ENCODE measurements around the gene NKX6-1.

The NKX6-1 gene

GRCh38 chr4:84503495-84504437, 4.7 kb upstream of the NKX6-1 start:
- POLR2A ChIA-PET = no interaction called here
- peak; percentile 70 for DNase-seq (ENCODE audit: extremely low spot score)
- CTCF ChIA-PET = interaction anchor here (0.6 to 0.7 kb wide), 2 partner anchors 11 to 28 kb away, joined by 3 read pairs; no protein-coding TSS in a partner anchor
- no peak for TF ChIP-seq ELF4 (IDR thresholded peaks at IDR 0.05)
- TF ChIP-seq LEF1 (IDR thresholded peaks at IDR 0.05; ENCODE audit: borderline replicate concordance) = no peak
- no peak for TF ChIP-seq SUZ12 (IDR thresholded peaks at IDR 0.05)
- no peak for TF ChIP-seq FOXM1 (IDR thresholded peaks at IDR 0.05; ENCODE audit: borderline replicate concordance)
- TF ChIP-seq, protein P1, sequence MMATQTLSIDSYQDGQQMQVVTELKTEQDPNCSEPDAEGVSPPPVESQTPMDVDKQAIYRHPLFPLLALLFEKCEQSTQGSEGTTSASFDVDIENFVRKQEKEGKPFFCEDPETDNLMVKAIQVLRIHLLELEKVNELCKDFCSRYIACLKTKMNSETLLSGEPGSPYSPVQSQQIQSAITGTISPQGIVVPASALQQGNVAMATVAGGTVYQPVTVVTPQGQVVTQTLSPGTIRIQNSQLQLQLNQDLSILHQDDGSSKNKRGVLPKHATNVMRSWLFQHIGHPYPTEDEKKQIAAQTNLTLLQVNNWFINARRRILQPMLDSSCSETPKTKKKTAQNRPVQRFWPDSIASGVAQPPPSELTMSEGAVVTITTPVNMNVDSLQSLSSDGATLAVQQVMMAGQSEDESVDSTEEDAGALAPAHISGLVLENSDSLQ (IDR thresholded peaks at IDR 0.05) = no peak
- no peak for TF ChIP-seq SP1 (IDR thresholded peaks at IDR 0.05)

DNA sequence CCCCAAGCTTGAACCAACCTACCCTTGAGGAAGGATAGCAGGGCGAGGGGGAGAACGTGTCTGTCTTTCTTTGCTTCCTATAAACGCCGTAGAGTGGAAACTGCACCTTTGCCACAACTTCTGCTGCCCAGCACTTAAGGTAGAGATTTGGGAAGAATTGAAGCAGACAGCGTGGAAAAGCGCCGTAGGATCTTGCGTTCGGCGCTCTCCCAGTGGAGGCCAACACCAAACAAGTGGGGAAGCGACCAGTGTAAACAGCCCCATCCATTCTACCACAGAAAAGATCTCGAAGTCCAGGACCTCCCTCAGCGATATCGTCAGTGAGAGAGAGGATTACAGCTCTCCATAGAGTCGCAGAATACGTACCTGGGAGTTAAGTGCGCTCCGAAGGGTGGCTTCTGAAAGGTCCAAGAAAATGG, 3.9 kb upstream of the NKX6-1 start:
- no peak for TF ChIP-seq SP1 (IDR thresholded peaks at IDR 0.05)
- TF ChIP-seq, protein P1 (IDR thresholded peaks at IDR 0.05) = no peak
- TF ChIP-seq ARNT (IDR thresholded peaks at IDR 0.05) = no peak
- no peak for TF ChIP-seq NFRKB (IDR thresholded peaks at IDR 0.05)
- no peak for TF ChIP-seq ZNF384 (IDR thresholded peaks at IDR 0.05)
- TF ChIP-seq FOXK2 (IDR thresholded peaks at IDR 0.05) = no peak
- no peak for TF ChIP-seq ELF4 (IDR thresholded peaks at IDR 0.05)
- no peak for TF ChIP-seq FOXM1 (IDR thresholded peaks at IDR 0.05; ENCODE audit: borderline replicate concordance)
- TF ChIP-seq SUZ12 (IDR thresholded peaks at IDR 0.05) = no peak
- TF ChIP-seq HDGF (IDR thresholded peaks at IDR 0.05; ENCODE audit: borderline replicate concordance) = no peak
- TF ChIP-seq BHLHE40 (IDR thresholded peaks at IDR 0.05; ENCODE audit: borderline replicate concordance) = no peak
- TF ChIP-seq TARDBP (IDR thresholded peaks at IDR 0.05) = no peak
- no peak for TF ChIP-seq FOXA1 (IDR thresholded peaks at IDR 0.05)
- TF ChIP-seq CTBP1 (IDR thresholded peaks at IDR 0.05; ENCODE audit: borderline replicate concordance) = no peak
- POLR2A ChIA-PET = no interaction called here
- no peak for DNase-seq (ENCODE audit: extremely low spot score)
- CTCF ChIA-PET = no interaction called here

DNA sequence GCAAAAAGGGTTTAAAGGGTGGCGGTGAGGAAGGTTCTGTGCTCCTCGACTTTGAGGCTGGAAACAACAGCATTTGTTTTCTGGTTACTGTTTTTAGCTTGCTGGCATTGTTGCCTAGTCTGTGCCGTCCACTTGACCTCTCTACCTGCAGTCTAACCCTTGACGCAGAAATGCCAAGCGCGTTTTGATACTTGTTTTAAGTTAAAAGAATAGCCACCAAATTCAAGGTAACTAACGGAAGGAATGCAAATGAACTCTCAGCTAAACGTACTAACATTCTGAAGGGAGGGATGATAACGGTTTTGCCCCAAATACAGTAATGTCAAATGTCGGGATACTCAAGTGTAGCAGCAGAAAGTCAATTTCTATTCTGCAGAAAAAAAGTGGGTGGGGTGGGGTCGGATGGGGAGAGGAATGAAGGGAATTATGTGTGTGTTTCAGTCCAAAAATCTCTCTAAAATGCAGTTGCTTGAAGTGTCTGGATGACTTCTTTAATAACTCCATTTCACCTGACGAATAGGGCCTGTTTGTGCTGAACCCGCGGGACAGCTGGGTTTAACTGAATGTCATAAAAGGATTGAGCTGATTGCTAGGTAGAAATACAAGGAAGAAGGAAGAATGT, 3.4 kb upstream of the NKX6-1 start:
- TF ChIP-seq FOXK2 (IDR thresholded peaks at IDR 0.05) (no peak), SP1 (IDR thresholded peaks at IDR 0.05) (no peak), TARDBP (IDR thresholded peaks at IDR 0.05) (no peak), HDGF (IDR thresholded peaks at IDR 0.05; ENCODE audit: borderline replicate concordance) (no peak), ARNT (IDR thresholded peaks at IDR 0.05) (no peak), CTBP1 (IDR thresholded peaks at IDR 0.05; ENCODE audit: borderline replicate concordance) (no peak), NFRKB (IDR thresholded peaks at IDR 0.05) (no peak), ZNF384 (IDR thresholded peaks at IDR 0.05) (no peak), LEF1 (IDR thresholded peaks at IDR 0.05; ENCODE audit: borderline replicate concordance) (no peak), FOXM1 (IDR thresholded peaks at IDR 0.05; ENCODE audit: borderline replicate concordance) (no peak), BHLHE40 (IDR thresholded peaks at IDR 0.05; ENCODE audit: borderline replicate concordance) (no peak), FOXA1 (IDR thresholded peaks at IDR 0.05) (no peak), SUZ12 (IDR thresholded peaks at IDR 0.05) (no peak)
- ChIA-PET CTCF (no interaction called here), POLR2A (no interaction called here)
- DNase-seq (ENCODE audit: extremely low spot score) = no peak

GRCh38 chr4:84501721-84502267, 2.7 kb upstream of the NKX6-1 start:
- POLR2A ChIA-PET = no interaction called here
- CTCF ChIA-PET = no interaction called here
- TF ChIP-seq BHLHE40 (IDR thresholded peaks at IDR 0.05; ENCODE audit: borderline replicate concordance) (no peak), CTBP1 (IDR thresholded peaks at IDR 0.05; ENCODE audit: borderline replicate concordance) (no peak), FOXK2 (IDR thresholded peaks at IDR 0.05) (no peak), ELF4 (IDR thresholded peaks at IDR 0.05) (no peak), ZNF384 (IDR thresholded peaks at IDR 0.05) (no peak), L3MBTL2 (conservative IDR thresholded peaks at IDR 0.05) (no peak), FOXA1 (IDR thresholded peaks at IDR 0.05) (no peak), SUZ12 (IDR thresholded peaks at IDR 0.05) (no peak), NFRKB (IDR thresholded peaks at IDR 0.05) (no peak), HDGF (IDR thresholded peaks at IDR 0.05; ENCODE audit: borderline replicate concordance) (no peak), SP1 (IDR thresholded peaks at IDR 0.05) (no peak), ARNT (IDR thresholded peaks at IDR 0.05) (no peak), TARDBP (IDR thresholded peaks at IDR 0.05) (no peak), FOXM1 (IDR thresholded peaks at IDR 0.05; ENCODE audit: borderline replicate concordance) (no peak), LEF1 (IDR thresholded peaks at IDR 0.05; ENCODE audit: borderline replicate concordance) (no peak)
- TF ChIP-seq, protein P1 (IDR thresholded peaks at IDR 0.05) = no peak
- DNase-seq (ENCODE audit: extremely low spot score) = no peak

DNA sequence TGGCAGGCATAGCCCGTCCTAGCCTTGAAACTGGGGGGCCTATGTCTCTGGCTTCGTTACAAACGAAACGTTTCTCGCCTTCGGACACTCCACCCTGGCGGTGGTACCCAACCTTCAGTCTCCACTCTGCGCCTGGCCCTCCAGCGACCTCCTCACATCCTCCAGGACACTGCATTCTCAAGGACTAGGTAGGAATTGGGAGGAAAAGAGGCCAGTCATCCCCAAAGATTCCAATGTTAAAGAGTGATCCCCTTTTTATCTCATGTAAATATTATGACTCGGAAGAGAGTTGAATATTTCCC, 2.1 kb upstream of the NKX6-1 start:
- POLR2A ChIA-PET = no interaction called here
- no peak for TF ChIP-seq BHLHE40 (IDR thresholded peaks at IDR 0.05; ENCODE audit: borderline replicate concordance)
- TF ChIP-seq FOXA1 (IDR thresholded peaks at IDR 0.05) = no peak
- CTCF ChIA-PET = no interaction called here
- no peak for DNase-seq (ENCODE audit: extremely low spot score)
